ENCODE measurements around the gene CDC42BPG.

CDC42BPG gene

DNA sequence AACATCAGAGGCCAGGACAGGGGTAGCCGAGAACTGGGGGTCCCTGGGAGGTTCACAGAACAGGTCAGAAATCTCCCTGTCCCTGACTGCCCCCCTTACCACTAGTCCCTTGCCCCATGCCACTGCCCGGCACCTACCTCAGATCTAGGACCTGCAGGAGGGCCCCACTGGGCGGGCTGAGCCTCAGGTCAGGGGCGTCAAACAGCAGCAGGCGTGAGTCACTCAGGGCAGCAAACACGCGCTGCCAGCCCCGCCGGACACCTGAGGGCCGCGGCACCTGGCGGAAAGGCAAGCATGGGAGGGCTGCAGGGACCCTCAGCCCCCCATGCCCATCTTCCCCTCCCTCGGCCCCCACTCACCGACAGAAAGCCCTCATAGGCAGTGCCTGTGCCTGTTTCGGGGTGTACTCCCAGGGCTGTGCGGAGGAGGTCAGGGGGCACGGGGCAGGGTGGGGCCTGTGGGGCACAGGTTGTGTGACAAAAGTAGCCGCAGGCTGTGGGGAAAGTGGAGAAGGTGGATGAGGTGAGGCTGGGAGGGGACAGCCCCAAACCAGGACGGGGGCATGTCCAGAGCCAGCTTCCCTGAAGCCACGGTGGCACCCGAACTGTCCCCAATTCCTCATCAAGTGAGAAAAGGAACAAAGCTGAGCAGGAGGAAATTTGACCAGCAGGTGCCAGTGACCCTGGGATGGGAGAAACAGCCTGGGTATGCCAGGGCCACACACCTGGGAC, 11.8 kb downstream of the CDC42BPG start:
- Histone ChIP-seq H3K4me3 (ENCODE audit: low read depth, low read length) (no peak overlapping the region), H3K27ac (ENCODE audit: extremely low read depth, low read depth, low read length) (no peak overlapping the region), H3K36me3 (ENCODE audit: control insufficient read depth in 2 of 2, insufficient read depth in 1 of 2, low read length in 2 of 2) (peaks cover 0 to 21% of the 10 kb centered on the region in 2 experiments; a peak in 1 of 3 replicates), H3K9me3 (ENCODE audit: control insufficient read depth, insufficient read depth, low read depth, low read length) (no peaks in the 10 kb centered on the region), H3K4me1 (ENCODE audit: control insufficient read depth, insufficient read depth, low read length) (no peaks in the 10 kb centered on the region)
- POLR2A ChIA-PET = no interaction called here
- CTCF ChIA-PET = no interaction called here
- TF ChIP-seq ZNF596 (tag by site-specific recombination; IDR thresholded peaks at IDR 0.05) (no peak), ZNF544 (tag by site-specific recombination; IDR thresholded peaks at IDR 0.05) (no peak), SP3 (tag by site-specific recombination; IDR thresholded peaks at IDR 0.05) (no peak), EGR2 (tag by site-specific recombination; IDR thresholded peaks at IDR 0.05; ENCODE audit: low read depth) (no peak), SP2 (tag by site-specific recombination; IDR thresholded peaks at IDR 0.05) (no peak), ZNF24 (tag by site-specific recombination; IDR thresholded peaks at IDR 0.05) (no peak), TRIM28 (IDR thresholded peaks at IDR 0.05; ENCODE audit: borderline replicate concordance, low read length) (no peak), ZBTB1 (tag by site-specific recombination; IDR thresholded peaks at IDR 0.05) (no peak), GLIS2 (tag by site-specific recombination; IDR thresholded peaks at IDR 0.05) (no peak), ZNF324 (tag by site-specific recombination; IDR thresholded peaks at IDR 0.05) (no peak), OSR2 (tag by site-specific recombination; IDR thresholded peaks at IDR 0.05) (no peak), ZNF561 (tag by site-specific recombination; IDR thresholded peaks at IDR 0.05; ENCODE audit: borderline replicate concordance) (no peak), ZNF610 (tag by site-specific recombination; IDR thresholded peaks at IDR 0.05; ENCODE audit: borderline replicate concordance) (no peak), MYNN (tag by site-specific recombination; IDR thresholded peaks at IDR 0.05; ENCODE audit: borderline replicate concordance) (no peak), ZNF585B (tag by site-specific recombination; IDR thresholded peaks at IDR 0.05) (no peak), ZNF211 (tag by site-specific recombination; IDR thresholded peaks at IDR 0.05; ENCODE audit: low read depth) (no peak)
- TF ChIP-seq, protein P1, sequence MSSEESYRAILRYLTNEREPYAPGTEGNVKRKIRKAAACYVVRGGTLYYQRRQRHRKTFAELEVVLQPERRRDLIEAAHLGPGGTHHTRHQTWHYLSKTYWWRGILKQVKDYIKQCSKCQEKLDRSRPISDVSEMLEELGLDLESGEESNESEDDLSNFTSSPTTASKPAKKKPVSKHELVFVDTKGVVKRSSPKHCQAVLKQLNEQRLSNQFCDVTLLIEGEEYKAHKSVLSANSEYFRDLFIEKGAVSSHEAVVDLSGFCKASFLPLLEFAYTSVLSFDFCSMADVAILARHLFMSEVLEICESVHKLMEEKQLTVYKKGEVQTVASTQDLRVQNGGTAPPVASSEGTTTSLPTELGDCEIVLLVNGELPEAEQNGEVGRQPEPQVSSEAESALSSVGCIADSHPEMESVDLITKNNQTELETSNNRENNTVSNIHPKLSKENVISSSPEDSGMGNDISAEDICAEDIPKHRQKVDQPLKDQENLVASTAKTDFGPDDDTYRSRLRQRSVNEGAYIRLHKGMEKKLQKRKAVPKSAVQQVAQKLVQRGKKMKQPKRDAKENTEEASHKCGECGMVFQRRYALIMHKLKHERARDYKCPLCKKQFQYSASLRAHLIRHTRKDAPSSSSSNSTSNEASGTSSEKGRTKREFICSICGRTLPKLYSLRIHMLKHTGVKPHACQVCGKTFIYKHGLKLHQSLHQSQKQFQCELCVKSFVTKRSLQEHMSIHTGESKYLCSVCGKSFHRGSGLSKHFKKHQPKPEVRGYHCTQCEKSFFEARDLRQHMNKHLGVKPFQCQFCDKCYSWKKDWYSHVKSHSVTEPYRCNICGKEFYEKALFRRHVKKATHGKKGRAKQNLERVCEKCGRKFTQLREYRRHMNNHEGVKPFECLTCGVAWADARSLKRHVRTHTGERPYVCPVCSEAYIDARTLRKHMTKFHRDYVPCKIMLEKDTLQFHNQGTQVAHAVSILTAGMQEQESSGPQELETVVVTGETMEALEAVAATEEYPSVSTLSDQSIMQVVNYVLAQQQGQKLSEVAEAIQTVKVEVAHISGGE (tag by site-specific recombination; conservative IDR thresholded peaks at IDR 0.05; ENCODE audit: low read depth) = no peak
- TF ChIP-seq, protein P2, sequence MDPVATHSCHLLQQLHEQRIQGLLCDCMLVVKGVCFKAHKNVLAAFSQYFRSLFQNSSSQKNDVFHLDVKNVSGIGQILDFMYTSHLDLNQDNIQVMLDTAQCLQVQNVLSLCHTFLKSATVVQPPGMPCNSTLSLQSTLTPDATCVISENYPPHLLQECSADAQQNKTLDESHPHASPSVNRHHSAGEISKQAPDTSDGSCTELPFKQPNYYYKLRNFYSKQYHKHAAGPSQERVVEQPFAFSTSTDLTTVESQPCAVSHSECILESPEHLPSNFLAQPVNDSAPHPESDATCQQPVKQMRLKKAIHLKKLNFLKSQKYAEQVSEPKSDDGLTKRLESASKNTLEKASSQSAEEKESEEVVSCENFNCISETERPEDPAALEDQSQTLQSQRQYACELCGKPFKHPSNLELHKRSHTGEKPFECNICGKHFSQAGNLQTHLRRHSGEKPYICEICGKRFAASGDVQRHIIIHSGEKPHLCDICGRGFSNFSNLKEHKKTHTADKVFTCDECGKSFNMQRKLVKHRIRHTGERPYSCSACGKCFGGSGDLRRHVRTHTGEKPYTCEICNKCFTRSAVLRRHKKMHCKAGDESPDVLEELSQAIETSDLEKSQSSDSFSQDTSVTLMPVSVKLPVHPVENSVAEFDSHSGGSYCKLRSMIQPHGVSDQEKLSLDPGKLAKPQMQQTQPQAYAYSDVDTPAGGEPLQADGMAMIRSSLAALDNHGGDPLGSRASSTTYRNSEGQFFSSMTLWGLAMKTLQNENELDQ (tag by site-specific recombination; IDR thresholded peaks at IDR 0.05; ENCODE audit: low read depth) = no peak
- TF ChIP-seq, protein P3, sequence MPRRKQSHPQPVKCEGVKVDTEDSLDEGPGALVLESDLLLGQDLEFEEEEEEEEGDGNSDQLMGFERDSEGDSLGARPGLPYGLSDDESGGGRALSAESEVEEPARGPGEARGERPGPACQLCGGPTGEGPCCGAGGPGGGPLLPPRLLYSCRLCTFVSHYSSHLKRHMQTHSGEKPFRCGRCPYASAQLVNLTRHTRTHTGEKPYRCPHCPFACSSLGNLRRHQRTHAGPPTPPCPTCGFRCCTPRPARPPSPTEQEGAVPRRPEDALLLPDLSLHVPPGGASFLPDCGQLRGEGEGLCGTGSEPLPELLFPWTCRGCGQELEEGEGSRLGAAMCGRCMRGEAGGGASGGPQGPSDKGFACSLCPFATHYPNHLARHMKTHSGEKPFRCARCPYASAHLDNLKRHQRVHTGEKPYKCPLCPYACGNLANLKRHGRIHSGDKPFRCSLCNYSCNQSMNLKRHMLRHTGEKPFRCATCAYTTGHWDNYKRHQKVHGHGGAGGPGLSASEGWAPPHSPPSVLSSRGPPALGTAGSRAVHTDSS (tag by site-specific recombination; IDR thresholded peaks at IDR 0.05) = no peak

Data from HEK293 (cell line).